GM19455 (cell line): ENCODE measurements around the gene ACSM6.
A peak's percentile ranks its signal among the peaks of the same experiment; 100 is the strongest.

Source experiments
- ATAC-seq: cut with Tn5 transposase; IDR thresholded peaks from one replicate; pipeline ENCODE4 v1.9.1; 2021; ENCODE audit not compliant: unreplicated experiment

Gene ACSM6

DNA sequence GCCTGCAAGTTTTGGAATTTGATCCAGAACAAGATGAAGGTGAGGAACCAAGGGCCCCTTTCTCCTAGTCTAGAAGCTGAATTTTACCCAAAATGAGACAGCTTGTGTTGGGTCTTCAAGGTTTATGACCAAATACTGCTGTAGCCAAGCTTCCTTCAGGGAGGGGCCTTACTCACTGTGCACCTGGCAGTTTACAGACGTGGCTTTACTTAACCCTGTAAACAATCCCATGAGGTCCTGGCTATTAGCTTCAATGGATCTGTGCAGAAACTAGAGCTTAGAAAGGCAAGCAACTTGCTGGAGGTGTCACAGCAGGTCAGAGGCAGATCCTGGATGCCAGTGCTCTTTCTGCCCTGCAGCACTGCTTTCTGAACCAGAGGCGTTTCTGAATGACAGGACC is 50.1 kb downstream of the ACSM6 start:
- ATAC-seq: no peak

DNA sequence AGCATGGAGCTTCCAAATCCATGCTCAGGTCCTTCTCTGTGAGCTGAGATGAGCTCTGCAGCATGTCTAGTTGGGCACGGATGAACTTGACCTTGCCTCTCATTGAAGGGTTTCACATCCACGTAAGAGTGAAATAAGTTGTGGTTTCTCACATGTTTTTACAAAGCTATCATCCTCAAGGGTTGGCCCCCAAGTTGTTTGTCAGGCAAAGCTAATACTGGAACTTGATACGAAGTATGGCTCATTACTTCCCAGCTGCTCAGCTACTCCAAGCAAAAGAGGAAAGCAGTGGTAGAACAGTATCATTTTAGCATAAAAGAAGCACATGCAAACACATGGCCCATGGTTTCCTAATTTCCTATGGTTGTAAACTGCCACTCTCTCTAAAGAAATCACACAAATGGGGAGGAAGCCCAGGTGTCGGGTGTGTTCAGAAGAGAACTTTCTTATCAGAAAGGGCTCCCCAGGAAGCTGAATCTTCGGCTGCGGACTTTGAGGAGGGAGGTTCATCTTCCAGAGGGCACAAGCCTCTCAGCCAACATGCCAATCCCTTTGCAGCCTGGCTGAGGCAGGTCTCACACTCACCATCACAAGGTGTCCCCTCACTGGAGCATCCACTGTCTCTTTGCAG is 51.5 kb downstream of the ACSM6 start:
- peak; percentile 82 for ATAC-seq

DNA sequence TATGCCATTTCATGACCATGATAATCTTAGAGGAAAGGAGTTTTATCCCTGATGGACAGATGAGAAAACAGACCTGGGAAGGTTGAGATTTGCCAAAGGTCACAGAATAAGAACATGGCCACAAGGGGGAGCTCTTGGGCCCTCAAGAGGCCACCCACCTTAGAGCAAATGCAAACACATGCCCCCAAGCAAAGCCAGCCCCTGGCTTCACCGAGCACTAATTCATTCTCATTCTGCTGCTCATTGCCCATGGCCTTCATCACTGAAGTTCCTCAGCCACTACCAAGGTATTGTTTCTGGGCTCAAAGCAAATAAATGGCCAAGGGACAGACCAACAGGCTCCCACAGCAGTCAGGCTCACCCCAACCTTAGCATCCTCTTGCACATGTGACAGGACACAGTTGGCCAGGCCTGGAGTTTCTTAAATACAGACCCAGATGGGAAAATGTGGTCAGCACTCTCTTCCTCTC is 52.6 kb downstream of the ACSM6 start:
- ATAC-seq: no peak

DNA sequence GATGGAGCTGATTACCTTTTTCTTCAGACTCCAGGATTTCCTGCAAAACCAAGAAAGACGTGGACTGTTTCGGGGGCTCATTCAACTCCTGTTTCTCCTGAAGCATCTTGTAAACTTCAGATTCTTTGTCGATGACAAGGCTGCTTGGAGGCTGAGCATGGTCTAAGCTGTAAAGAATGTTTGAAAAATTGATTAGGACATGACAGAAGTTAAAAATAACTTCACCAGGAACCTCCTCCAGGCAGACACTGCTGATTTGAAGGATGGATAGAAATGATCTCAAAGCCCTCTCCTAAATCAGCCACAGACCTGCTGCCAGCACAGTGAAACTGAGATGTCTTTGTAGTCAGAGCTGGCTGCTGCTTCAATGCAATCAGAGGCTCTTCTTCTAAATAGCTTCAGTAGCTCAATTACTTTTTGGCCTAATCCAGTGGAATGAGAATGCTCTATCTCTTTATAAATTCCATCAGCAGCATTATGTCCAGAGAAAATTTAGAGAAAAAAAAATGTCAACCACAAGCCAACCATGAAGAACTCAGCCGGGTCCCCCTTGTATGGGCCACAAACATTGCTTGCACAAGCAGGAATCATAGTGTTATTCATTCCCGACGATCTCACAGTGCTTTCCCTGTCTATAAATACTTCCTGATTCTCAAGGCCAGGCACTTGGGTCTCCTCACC is 53.3 kb downstream of the ACSM6 start:
- ATAC-seq: no peak

DNA sequence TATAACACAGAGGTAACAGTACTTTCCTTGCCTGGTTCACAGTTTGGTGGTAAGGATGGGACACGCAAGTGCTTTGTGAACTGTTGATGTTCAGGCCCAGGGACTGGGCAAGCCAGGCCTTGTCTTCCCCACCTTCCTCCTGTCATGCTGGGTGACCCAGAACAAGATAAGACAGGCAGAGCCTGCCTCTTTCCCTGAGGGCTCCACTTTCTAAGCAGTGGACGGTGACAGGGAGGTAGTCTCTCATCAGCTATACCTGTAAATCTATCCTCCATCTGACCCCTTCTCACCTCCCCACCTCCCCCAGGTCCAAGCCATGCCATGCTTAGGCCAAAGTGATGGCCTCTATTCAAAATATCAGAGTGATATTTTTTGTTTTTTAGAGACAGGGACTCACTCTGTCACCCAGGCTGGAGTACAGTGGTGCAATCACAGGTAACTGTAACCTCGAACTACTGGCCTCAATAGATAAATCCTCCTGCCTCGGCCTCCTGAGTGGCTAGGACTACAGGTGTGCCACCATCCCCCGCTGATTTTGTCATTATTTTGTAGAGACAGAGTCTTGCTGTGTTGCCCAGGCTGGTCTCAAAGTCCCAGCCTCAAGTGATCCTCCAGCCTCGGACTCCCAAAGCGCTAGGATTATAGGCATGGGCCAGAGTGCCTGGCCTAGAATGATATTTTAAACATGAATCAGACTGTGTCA is 54.0 kb downstream of the ACSM6 start:
- ATAC-seq: no peak

DNA sequence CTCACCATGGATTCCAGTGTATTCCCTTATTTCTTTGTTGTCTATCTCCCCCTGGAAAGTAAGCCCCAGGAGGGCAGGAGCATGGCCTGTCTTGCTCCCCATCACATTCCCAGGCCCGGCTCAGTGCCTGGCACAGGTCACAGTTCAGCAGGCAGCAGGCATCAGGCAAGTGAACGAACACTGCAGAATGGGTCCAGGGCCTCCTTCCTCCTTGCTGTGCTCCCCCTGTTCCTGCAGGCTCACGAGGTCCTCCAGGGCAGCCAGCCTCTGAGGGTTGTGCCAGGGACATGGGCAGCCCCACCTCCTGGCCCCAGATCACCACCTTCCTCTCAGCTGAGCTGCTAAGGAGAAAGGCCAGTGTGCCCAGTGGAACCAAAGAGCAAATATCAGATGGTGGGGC is 55.0 kb downstream of the ACSM6 start:
- no peak for ATAC-seq

DNA sequence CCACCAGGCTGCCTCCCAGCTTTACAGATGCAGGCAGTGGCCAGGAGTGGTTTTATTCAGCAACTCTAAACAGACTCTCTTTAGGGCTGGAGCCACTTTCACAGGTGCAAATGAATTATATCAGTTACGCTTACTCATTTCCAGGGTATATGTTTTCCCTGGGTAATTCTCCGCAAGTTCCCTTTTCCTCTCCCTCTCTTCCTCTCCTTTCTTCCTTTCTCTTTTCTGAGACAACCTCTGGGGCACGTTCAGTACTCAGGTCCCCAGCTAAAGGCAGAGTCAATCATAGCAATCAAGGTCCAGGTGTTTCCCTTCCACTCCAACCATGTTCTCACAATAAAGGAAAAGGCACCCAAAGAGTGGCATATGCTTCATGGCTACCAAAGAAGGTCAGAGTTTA is 55.4 kb downstream of the ACSM6 start:
- no peak for ATAC-seq

DNA sequence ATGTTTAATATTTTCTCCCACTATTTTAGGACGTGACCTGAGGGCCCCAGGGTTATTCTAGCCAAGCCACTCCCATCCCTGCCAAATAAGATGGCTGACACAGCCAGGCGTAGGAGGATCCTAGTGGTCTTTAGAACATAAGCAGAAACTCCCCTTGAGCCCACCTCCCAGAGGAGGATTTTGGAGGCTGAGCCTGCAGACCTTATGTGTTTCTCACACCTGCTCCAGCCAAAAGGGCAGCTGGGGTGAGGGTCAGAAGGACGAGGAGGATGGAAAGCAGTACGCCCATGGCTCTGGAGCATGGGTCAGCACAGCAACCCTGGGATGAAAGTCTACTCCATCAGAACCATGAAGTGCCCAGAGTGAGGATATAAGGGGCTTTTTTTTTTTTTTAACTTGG is 56.8 kb downstream of the ACSM6 start:
- ATAC-seq: no peak

DNA sequence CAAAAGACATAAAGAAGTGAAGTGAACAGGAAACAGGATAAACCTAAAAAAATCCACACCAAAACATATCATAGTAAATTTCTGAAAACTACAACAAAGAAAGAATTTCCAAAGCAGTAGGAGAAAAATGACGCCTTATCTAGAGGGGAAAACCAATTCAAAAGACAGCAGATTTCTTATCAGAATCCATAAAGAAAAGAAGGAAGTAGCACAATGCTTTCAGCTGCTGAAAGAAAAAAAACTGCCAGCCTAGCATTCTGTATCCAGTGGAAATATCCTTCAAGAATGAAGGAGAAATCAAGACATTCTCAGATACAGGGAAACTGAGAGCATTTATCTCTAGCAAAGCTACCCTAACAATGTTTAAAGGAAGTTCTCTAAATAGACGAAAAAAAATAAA is 59.0 kb downstream of the ACSM6 start:
- no peak for ATAC-seq

DNA sequence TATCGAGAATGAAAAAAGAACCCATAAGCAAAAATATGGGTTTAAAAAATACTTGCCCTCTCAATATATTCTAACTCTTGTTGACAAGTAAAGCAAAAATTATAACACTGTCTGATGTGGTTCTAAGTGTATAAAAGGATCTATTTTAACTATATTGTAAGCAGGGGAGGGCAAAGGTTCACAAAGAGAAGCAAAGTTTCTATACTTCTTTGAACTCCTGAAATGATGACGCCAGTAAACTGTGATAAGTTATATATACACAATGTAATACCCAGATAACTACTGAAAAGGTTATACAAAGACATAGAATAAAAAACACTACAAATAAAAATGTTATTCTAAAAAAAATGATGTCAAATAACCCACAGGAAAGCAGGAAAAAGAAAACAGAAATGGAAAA is 59.6 kb downstream of the ACSM6 start:
- no peak for ATAC-seq

DNA sequence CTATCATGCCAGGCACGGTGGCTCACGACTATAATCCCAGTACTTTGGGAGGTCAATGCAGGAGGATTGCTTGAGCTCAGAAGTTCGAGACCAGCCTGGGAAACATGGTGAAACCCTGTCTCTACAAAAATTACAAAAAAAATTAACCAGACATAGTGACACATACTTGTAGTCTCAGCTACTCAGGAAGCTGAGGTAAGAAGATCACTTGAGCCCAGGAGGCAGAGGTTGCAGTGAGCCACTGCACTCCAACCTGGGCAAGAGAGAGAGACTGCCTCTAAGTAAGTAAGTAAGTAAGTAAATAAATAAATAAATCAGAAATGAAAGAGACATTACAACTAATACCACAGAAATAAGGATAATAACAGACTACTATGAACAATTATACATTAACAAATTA is 60.6 kb downstream of the ACSM6 start:
- no peak for ATAC-seq

DNA sequence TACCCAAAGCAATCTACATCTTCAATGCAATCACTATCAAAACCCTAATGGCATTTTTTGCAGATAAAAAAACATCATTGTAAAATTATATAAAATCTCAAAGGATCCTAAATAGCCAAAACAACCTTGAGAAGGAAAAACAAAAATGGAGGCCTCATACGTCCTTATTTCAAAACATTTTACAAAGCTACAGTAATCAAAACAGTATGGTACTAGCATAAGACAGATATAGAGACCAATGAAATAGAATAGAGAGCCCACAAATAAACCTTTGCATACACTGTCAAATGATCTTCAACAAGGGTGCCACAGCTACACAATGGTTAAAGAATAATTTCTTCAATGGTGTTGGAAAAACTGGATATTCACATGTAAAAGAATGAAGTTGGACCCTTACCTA is 62.2 kb downstream of the ACSM6 start:
- ATAC-seq: no peak

DNA sequence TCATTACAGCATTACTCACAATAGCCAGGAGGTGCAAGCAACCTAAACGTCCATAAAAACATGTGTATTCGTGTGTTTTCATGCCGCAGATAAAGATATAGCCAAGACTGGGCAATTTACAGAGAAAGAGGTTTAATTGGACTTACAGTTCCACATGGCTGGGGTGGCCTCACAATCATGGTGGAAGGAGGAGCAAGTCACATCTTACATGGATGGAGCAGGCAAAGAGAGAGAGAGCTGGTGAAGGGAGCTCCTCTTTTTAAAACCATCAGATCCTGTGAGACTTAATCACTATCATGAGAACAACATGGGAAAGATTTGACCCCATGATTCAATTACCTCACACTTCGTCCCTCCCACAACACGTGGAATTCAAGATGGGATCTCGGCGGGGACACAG is 63.8 kb downstream of the ACSM6 start:
- ATAC-seq: no peak

DNA sequence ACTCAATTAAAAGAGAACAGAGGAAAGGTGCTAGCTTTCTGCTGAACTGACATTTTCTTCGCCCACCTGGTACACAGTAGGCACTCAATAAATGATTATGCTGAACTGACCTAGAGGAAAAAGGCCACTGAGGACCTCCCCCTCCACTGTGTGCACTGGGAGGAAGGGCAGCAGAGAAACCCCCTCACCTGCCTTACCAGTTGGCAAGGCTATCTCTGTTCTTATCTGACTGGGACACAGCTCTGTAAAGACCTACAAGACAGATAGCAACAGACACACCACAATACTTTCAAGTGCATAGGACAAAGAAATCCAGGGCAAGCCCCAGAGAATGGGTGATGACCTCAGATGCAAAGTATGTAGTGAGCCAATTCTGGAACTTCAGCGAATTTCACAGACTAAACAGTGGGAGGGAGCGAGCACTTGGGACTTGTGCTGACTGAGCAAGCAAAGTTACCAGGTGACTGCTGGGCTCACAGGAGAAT is 66.4 kb downstream of the ACSM6 start:
- no peak for ATAC-seq

DNA sequence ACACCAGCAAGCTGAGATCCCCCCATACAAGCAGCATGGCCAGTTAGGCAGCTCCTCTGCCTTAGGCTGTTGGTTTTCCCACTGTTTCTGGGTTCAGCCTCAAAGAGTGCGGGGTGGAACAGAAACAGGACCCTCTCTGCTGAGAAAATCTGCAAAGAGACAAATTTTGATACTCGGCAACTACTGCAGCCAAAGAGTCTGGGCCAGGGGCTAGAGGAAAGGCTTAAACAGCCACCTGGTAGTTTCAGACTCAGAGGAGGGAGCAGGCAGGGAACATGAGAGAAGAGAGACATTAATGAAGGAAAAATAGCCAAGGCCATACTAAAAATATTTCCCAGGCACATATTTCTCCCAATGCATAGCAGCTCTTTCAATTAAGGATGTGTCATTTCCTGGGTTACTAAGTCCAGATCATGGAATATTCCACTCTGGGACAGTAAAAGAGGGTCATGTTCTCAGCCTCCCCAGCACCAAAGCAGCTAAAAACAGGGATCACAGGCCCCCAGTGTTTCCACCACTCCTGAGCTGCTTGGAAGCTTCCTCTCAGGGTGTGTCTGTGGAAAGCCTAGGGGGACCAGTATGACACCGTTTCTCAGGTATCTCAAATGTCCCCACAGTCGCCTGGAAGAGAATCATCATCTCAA is 67.0 kb downstream of the ACSM6 start:
- ATAC-seq: no peak

DNA sequence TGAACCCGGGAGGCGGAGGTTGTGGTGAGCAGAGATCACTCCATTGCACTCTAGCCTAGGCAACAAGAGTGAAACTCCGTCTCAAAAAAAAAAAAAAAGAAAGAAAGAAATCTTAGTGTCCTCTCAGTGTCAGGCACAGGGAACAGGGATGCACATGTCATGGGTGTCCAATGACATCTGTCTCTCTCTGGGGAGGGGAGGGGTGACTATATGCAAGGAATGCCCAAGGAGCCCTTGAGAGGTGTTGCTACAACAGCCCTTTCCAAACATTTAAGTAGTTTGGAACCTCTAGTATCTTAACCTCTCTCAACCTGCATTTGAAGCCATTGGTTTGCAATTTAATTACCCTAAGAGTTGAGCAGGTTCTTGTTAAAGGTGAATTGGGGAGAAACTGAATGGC is 67.9 kb downstream of the ACSM6 start:
- ATAC-seq: no peak

DNA sequence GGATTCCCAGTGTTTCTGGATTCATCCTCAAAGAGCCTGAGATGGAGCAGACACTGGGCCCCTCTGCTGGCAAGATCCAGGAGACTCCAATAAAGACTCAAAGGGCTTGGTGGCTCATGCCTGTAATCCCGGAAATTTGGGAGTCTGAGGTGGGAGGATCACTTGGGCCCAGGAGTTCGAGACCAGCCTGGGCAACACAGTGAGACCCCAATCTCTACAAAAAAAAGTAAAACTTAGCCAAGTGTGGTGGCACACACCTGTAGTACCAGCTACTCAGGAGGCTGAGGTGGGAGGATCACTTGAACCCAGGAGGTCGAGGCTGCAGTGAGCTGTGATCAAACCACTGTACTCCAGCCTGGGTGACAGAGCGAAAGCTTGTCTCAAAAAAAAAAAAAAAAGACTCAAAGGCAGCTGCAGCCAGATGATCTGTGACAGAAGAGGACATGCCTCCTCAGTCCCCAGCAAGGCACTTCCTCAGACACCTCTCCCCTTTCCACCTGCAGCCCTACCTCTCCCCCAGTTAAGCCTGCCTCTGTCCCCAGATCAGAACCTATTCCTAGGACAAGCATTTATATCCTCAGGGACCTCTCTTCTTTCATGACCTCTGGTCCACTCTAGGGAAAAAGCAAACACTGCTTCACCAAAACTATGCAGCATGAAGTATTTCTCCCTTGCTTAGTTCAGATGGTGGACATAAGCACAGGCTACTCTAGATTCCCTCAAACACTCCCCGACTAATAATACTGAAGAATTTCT is 68.9 kb downstream of the ACSM6 start:
- no peak for ATAC-seq

DNA sequence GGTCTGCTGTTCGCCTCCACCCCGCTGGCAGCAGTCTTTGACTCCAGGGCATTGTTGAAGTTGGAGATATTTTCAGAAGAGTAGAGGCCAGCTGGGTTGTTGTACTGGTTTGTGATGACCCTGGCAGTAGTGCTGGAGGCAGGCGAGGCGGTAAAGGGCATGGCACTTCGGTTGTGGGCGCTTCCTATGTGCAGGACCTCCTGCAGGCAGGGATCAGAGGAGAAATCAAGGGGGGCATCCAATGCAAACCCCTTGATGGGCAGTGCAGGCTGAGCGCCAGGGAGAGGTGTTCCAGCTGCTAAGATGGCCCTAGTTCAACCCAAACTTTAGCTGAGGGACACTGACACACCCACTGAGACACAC is 69.8 kb downstream of the ACSM6 start:
- ATAC-seq: no peak

DNA sequence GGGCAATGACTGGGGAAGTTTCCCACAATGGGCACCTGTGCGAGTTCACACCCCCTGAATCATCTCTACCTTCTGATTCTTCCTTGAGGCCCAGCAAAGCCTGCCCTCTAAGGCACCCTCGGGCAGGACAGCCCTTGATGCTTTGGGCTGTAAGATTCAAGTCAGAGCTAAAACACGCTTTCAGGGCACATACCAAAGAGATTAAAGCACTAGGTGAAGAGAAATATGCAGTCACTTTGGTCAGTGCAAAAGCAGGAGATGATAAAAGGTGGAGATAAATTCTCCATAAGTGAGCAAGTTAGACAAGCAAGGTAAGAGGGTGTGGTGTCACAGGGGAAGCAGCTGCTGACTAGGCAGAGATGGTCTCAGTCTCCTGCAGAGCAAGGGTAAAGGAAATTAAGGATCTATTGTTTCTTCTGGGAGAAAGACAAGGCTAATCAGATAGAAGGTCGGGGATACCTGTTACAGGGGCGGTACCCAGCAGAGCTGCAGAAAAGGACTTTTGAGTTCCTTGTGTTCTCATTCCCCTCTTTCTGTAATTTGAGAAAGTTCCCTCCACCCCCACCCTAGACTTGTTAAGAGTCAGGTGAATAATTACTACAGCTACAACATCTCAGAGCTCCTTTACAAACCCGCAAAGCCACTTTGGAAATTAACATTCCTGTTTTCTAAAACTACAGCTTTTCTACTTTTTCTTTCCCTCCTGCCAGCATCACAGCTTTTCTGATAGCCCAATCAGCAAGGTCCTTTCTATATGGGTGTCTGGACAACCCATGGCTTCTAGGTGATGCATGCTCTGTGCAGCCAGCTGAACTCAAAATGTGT is 70.4 kb downstream of the ACSM6 start:
- no peak for ATAC-seq

DNA sequence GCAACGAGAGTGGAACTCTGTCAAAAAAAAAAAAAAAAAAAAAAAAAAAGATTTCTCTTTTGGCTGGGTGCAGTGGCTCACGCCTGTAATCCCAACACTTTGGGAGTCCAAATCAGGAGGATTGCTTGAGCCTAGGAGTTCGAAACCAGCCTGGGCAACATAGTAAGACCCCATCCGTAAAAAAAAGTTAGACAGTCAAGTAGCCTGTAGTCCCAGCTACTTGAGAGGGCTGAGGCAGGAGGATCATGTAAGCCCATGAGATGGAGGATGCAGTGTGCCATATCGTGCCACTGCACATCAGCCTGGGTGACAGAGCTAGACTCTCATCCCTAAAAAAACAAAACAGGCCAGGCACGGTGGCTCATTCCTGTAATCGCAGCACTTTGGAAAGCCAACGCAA is 71.5 kb downstream of the ACSM6 start:
- ATAC-seq: no peak
